ENCODE data around the gene CNIH2.

GRCh38 chr11:66312549-66313320 lies 34.8 kb downstream of the CNIH2 start:
- TF ChIP-seq CTCF (IDR thresholded peaks at IDR 0.05) = no peak
- peak; percentile 68 to 91 (median 74) for TF ChIP-seq POLR2AphosphoS5 (IDR thresholded peaks at IDR 0.05)
- no peak for TF ChIP-seq EP300 (IDR thresholded peaks at IDR 0.05)
